Activated CD4-positive, alpha-beta T cell treated with anti-CD3 and anti-CD28 coated beads, Interleukin-2, amount 50 U/mL, for 1 hour (primary cell): Measurements from ENCODE around the gene PACRG.

Experiments used
- DNase-seq: peaks from one replicate; pipeline ENCODE4 v3.0.0-alpha.2; 2020

The PACRG gene

GRCh38 chr6:162798546-162799266, 70.9 kb downstream of the PACRG start:
- DNase-seq, result no peak

- no peak for DNase-seq
Measured at GRCh38 chr6:162814426-162814973, 86.7 kb downstream of the PACRG start.

GRCh38 chr6:162817196-162817595, 89.4 kb downstream of the PACRG start:
- DNase-seq, result no peak

DNA sequence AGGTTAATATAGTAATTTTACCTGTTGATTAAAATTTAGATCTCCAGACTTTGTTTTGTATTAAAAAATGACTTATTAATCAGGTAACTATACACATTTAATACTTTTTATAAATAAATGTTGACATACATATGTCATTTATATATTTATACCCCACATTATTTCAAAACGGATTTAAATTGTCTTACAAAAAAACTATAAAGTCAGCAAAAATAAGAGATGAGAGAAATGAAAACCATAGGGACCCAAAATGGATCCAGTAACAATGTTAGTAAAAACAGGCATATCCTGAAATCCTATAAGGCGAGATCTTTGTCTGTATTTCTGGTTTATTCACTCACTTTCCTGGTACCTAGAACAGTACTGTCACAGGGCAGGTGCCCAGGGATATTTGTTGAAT, 91.5 kb downstream of the PACRG start:
- no peak for DNase-seq

DNA sequence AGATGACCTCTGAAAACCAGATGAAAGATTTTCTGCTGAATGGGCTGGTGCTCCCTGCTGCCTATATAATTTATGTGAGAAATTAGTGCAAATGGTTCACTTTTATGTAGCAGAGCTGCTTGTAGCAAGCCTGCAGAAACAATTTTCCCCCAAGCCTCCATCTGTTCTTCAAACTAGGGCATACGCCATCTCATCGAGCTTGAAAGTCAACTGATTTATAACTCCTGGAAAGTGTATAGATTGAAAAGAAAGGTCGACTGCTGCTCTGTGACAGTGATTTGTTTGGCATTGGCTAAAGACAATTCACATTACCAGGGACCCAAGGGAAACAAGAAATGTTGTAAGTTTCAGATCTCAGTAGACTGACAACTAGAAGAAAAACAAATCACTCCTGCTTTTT, 93.3 kb downstream of the PACRG start:
- no peak for DNase-seq

- no peak for DNase-seq
Measured at GRCh38 chr6:162825597-162825996, 97.8 kb downstream of the PACRG start.

GRCh38 chr6:162829013-162829742, 101.4 kb downstream of the PACRG start:
- no peak for DNase-seq

DNA sequence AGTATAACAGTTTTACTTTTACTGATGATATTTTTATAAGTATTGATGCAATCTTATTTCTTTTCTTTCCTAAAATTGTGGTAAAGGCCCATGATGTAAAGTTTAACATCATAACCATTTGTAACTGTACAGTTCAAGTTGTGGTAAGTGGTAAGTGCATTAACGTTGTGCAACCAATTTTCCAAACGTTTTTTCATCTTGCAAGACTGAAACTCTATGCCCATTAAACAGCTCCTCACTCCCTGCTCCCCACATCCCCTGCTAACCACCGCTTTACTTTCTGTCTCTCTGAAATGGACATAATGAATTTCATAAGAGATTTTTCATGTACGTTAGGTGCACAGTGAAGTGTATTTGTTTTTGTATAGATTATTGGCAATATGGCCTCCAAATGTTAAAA, 106.0 kb downstream of the PACRG start:
- DNase-seq, result no peak

DNA sequence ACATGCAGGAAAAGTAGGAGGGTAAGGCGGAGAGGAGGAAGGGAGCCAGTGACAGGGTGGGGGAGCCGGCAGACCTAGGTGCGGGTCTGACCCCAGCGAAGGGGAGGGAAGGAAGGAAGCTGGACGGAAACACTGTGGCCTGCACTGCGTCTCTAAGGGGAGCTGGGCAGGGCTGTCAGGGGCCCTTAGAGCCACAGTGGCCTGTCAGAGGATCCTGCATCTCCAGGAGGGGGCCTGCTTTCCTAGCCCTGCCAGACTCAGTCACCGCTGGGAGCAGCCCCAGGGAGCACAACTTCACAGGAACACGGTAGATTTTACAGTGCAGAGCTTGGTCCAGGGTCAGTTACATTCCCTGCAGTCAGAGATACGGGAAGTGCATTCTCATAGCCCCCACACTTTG, 118.2 kb downstream of the PACRG start:
- no peak for DNase-seq

- DNase-seq, result no peak
Measured at GRCh38 chr6:162846723-162847122, 118.9 kb downstream of the PACRG start.

DNA sequence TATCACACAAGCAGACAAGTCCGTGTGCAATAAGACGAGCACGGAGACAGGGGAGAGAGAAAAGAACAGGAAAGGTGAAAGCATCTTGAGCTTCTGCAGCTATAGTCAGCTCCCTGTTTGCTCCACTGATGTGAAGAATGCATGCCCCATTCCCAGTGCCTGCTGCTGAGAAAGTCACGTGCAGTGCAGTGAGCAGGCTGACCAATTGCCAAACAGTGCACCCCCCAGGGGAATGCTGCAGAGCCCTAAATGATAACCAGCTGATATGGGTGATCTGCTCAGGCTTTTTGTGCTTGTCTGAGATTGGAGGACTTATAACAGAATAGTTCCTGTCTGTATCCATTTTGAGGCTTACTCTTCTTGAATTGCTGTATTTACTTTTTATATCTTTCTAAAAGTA, 121.5 kb downstream of the PACRG start:
- DNase-seq, result no peak

GRCh38 chr6:162852192-162852591, 124.4 kb downstream of the PACRG start:
- DNase-seq, result no peak

DNA sequence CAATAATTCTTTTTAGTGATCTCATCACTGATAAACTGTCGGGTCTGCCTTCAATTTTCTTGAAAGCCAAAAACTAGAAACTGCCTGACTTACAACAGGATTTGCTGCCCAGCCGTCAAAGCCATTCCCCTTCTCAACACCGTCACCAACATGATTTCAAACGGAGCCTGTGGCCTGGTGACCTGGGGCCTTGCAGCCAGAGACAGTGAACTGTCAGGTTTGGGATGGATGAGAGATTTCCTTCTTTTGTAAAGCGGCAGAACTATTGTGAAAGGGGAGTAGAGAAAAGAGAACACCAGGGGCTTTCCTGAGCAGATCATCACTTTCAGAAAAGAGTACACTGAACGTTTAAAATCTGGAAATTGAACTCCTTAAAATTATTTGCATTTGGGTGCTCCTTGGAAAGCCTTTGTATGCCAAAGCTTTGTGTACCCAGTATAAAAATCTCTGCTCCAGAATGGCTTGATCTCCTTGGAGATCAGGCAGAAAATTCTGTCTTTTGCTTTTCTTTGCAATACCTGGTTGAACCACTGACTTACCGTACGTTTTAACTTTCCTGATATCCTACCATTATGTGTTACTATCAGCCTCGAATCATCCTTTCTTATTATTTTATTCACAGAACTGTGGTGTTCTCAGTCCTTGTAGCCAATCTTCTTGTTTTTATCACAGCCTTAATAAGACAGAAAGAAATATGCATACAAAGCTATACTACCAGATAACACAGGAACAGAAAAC, 125.2 kb downstream of the PACRG start:
- DNase-seq, result no peak

GRCh38 chr6:162854228-162854627, 126.5 kb downstream of the PACRG start:
- no peak for DNase-seq

GRCh38 chr6:162854734-162855191, 127.0 kb downstream of the PACRG start:
- DNase-seq, result no peak

DNA sequence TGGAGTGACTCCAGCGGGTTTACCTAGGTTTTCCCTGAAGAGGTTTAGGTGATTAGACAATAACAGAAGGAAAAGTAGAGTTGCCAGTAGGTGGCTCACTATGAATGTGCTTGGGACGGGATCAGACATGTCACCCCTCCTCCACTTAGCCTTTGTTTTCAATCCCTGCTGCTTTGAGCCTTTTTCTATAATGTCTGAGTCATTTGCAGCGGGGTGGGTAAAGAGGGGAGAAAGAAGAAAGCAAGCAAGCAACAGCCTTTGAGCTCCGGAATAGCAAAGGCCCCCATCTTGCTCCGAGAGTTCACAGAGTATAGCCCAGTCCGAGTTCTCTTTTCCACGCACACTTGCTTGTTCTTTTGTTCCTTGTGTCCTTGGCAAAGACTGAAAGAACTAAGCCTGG, 129.1 kb downstream of the PACRG start:
- no peak for DNase-seq

- no peak for DNase-seq
Measured at GRCh38 chr6:162857326-162857725, 129.6 kb downstream of the PACRG start.

DNA sequence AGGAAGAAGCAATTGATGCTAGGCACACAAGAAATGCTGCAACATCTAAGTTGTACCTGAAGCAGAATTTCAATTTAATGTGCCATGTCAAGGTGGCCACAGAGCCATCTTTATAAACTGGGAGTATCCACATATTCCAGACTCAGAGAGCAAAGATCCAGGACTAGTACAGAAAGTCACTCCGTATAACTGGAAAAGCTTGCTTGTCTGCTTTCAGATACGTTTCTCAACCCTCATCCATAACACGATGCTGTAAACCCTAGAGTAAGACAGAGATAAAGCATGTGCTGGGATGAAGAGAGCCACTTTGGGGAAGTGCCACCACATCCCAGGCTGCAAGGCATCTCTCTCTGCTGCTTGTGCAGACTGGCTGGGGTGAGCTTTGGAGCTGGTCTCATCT, 134.7 kb downstream of the PACRG start:
- no peak for DNase-seq

- no peak for DNase-seq
Measured at GRCh38 chr6:162862941-162863340, 135.2 kb downstream of the PACRG start.

- DNase-seq, result no peak
Measured at GRCh38 chr6:162863821-162864220, 136.0 kb downstream of the PACRG start.

DNA sequence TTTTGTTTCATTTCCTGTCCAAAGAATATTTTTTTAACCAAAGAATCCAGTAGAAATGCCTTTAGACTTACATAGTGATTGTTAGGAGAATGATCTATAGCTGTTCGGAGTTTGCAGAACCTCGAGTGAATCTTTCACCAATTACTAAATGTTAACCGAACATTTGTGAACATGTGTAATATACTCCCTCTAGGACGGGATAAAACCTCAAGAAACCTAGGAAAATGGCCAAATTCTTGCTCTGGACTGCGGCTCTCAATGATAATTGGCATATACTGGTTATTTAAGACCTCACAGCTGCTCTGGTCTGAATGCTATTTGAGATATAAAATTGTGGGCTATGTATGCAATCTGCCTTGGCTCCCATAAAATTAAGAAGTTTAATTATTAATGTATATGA, 137.1 kb downstream of the PACRG start:
- no peak for DNase-seq

DNA sequence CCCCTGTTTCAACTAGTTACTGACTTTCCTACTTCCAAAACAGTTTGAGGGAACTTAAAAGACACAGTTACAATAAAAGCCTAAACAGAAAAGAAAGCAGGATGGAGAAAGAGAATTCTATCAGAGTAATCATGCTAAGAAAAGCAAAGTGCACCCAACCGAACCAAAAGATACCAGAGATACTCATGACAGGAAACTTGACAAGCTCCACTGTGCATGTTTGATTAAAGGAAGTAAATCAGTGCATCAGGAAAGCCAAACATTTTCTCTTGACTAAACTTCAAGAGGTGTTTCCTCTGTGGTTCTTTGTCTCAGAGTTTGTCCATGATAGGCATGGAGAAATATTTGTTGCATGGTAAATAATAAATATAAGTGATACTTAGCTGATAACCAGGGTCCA, 138.9 kb downstream of the PACRG start:
- DNase-seq, result no peak

DNA sequence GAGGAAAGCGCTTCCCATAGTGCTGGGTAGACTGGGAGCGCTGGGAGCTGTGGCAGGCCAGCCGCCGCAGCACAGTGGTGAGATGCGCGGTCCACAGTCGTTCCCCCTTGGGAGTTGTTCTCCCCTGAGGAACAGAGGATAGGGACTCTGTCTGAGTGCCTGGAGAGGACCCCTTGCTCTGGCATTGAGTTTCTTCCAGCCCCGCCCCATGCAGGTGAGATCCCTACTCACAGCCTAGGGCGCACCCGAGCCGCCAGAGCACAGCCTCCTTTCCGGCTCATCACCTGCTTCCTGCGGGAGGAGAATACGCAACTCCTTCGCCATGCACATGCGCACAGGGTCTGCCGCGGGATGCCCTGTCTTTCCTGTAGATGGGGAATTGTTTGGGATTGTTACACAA, 140.6 kb downstream of the PACRG start:
- DNase-seq, result no peak

GRCh38 chr6:162871966-162872365, 144.2 kb downstream of the PACRG start:
- no peak for DNase-seq
